HG02763 (cell line): Measurements from ENCODE around the gene PROCA1.
A peak's percentile ranks its signal among the peaks of the same experiment; 100 is the strongest.

ENCODE experiments used
- ATAC-seq: cut with Tn5 transposase; IDR thresholded peaks from one replicate; pipeline ENCODE4 v1.9.1; 2021; ENCODE audit warnings: mild to moderate bottlenecking, moderate library complexity; ENCODE audit not compliant: unreplicated experiment

Gene PROCA1

GRCh38 chr17:28710861-28711722, 596 bp downstream of the PROCA1 start:
- ATAC-seq, result peak; percentile 79

- no peak for ATAC-seq
Observed at GRCh38 chr17:28707339-28707720, 4.4 kb downstream of the PROCA1 start.

- ATAC-seq, result no peak
Observed at GRCh38 chr17:28706471-28707338, 5.0 kb downstream of the PROCA1 start.

- ATAC-seq, result no peak
Observed at GRCh38 chr17:28705728-28706334, 5.9 kb downstream of the PROCA1 start.

- no peak for ATAC-seq
Observed at GRCh38 chr17:28705074-28705659, 6.5 kb downstream of the PROCA1 start.

GRCh38 chr17:28704219-28704858, 7.3 kb downstream of the PROCA1 start:
- no peak for ATAC-seq

- ATAC-seq, result no peak
Observed at GRCh38 chr17:28703552-28704218, 8.0 kb downstream of the PROCA1 start.

- no peak for ATAC-seq
Observed at GRCh38 chr17:28702752-28703150, 8.9 kb downstream of the PROCA1 start.

GRCh38 chr17:28702026-28702751, 9.5 kb downstream of the PROCA1 start:
- ATAC-seq, result no peak

- no peak for ATAC-seq
Observed at GRCh38 chr17:28700830-28701492, 10.7 kb downstream of the PROCA1 start.

- no peak for ATAC-seq
Observed at GRCh38 chr17:28700278-28700677, 11.4 kb downstream of the PROCA1 start.

- ATAC-seq, result no peak
Observed at GRCh38 chr17:28698253-28698941, 13.3 kb downstream of the PROCA1 start.

- ATAC-seq, result no peak
Observed at GRCh38 chr17:28693869-28694268, 17.8 kb downstream of the PROCA1 start.

GRCh38 chr17:28689011-28689410, 22.7 kb downstream of the PROCA1 start:
- ATAC-seq, result no peak

GRCh38 chr17:28688481-28688880, 23.2 kb downstream of the PROCA1 start:
- ATAC-seq, result no peak

- no peak for ATAC-seq
Observed at GRCh38 chr17:28686296-28686695, 25.4 kb downstream of the PROCA1 start.

GRCh38 chr17:28685366-28685765, 26.3 kb downstream of the PROCA1 start:
- no peak for ATAC-seq

GRCh38 chr17:28684963-28685362, 26.7 kb downstream of the PROCA1 start:
- no peak for ATAC-seq
